ENCODE results near the gene PSMA5.

- TF ChIP-seq CTCF (IDR thresholded peaks at IDR 0.05 in 2 of 3, conservative IDR thresholded peaks at IDR 0.05 in 1 of 3; ENCODE audit: borderline replicate concordance in 1 of 3, insufficient read depth in 1 of 3, low read depth in 2 of 3, low read length in 2 of 3) = no peak
- no peak for TF ChIP-seq SP1 (IDR thresholded peaks at IDR 0.05; ENCODE audit: low read depth)
- no peak for TF ChIP-seq EZH2 (IDR thresholded peaks at IDR 0.05)
- TF ChIP-seq RAD21 (IDR thresholded peaks at IDR 0.05; ENCODE audit: low read depth) = no peak
- no peak for TF ChIP-seq SRF (IDR thresholded peaks at IDR 0.05; ENCODE audit: low read depth)
- TF ChIP-seq ATF3 (IDR thresholded peaks at IDR 0.05) = no peak
- no peak for TF ChIP-seq REST (IDR thresholded peaks at IDR 0.05; ENCODE audit: low read depth)
- TF ChIP-seq ELF1 (IDR thresholded peaks at IDR 0.05; ENCODE audit: borderline replicate concordance, low read depth) = no peak
- TF ChIP-seq POLR2A (IDR thresholded peaks at IDR 0.05; ENCODE audit: borderline replicate concordance, extremely low read depth, insufficient read depth, insufficient read length) = no peak
- no peak for TF ChIP-seq SIN3A (IDR thresholded peaks at IDR 0.05; ENCODE audit: low read depth)
- no peak for TF ChIP-seq ZFX (IDR thresholded peaks at IDR 0.05)
These were observed 44.0 kb upstream of the PSMA5 start for GRCh38 chr1:109470245-109470644.

All from HCT116 (cell line).